HepG2 (cell line): ENCODE data around the gene PACS1. TPM values are rescaled to one million over a fixed set of nuclear protein-coding genes. Genes with fewer than 3 reads are reported as not detected.

Experiments used
- CC2D1A ChIP-seq: sonication (generic); formaldehyde crosslinking; IDR thresholded peaks from 2 replicates; pipeline ENCODE4 v1.8.1; 2023; ENCODE audit warnings: mild to moderate bottlenecking, missing genetic modification reagents
- FOSL1 ChIP-seq: sonication (generic); formaldehyde crosslinking; IDR thresholded peaks from 2 replicates; pipeline ENCODE4 v1.9.0; 2021; ENCODE audit warnings: missing genetic modification reagents, borderline replicate concordance
- FOXO1 ChIP-seq: sonication (generic); formaldehyde crosslinking; IDR thresholded peaks from 2 replicates; pipeline ENCODE4 v1.4.0; 2020; ENCODE audit warnings: missing genetic modification reagents
- HCFC1 ChIP-seq: fragments of 150-350 bp; IDR thresholded peaks from 2 replicates; pipeline ENCODE4 v1.6.1; 2014; ENCODE audit warnings: low read depth, low read length
- KAT8 ChIP-seq: IDR thresholded peaks from 2 replicates; pipeline ENCODE4 v1.6.1; 2016; ENCODE audit warnings: missing genetic modification reagents, missing compliant biosample characterization
- NFYC ChIP-seq: IDR thresholded peaks from 2 replicates; pipeline ENCODE4 v1.6.1; 2016; ENCODE audit warnings: missing genetic modification reagents, missing compliant biosample characterization
- RAD21 ChIP-seq: fragments of 450-650 bp; formaldehyde crosslinking; IDR thresholded peaks from 2 replicates; pipeline ENCODE4 v1.5.0; 2020; ENCODE audit warnings: mild to moderate bottlenecking
- RELA ChIP-seq: sonication (generic); formaldehyde crosslinking; IDR thresholded peaks from 2 replicates; pipeline ENCODE4 v1.4.0; 2020; ENCODE audit warnings: missing genetic modification reagents
- REXO4 ChIP-seq: sonication (generic); formaldehyde crosslinking; IDR thresholded peaks from 2 replicates; pipeline ENCODE4 v1.8.0; 2022; ENCODE audit warnings: missing genetic modification reagents, mild to moderate bottlenecking, borderline replicate concordance
- SALL1 ChIP-seq: sonication (generic); formaldehyde crosslinking; IDR thresholded peaks from 2 replicates; pipeline ENCODE4 v1.8.0; 2022; ENCODE audit warnings: mild to moderate bottlenecking, missing genetic modification reagents
- STAT5B ChIP-seq: sonication (generic); formaldehyde crosslinking; IDR thresholded peaks from 2 replicates; pipeline ENCODE4 v1.4.0; 2020; ENCODE audit warnings: missing genetic modification reagents
- TBL1XR1 ChIP-seq: fragments of 150-350 bp; IDR thresholded peaks from 2 replicates; pipeline ENCODE4 v1.6.1; 2014; ENCODE audit warnings: borderline replicate concordance, low read length; ENCODE audit not compliant: partially characterized antibody
- ZNF230 ChIP-seq: sonication (generic); formaldehyde crosslinking; IDR thresholded peaks from 2 replicates; pipeline ENCODE4 v1.4.0; 2020; ENCODE audit warnings: mild to moderate bottlenecking, missing genetic modification reagents
- ZNF232 ChIP-seq: sonication (generic); formaldehyde crosslinking; IDR thresholded peaks from 2 replicates; pipeline ENCODE4 v1.4.0; 2020; ENCODE audit warnings: missing genetic modification reagents, borderline replicate concordance
- ZNF619 ChIP-seq: sonication (generic); formaldehyde crosslinking; IDR thresholded peaks from 2 replicates; pipeline ENCODE4 v1.4.0; 2020; ENCODE audit warnings: mild to moderate bottlenecking, missing genetic modification reagents
- polyA plus RNA-seq, 8 experiments: library from polyadenylated mRNA; depleted of rRNA in 3 of 8; stranded (reverse) in 7 of 8; unstranded in 1 of 8; fragments of >200 nt; fragmentation: Illumina TruSeq in 4 of 8; extraction: Trizol in 4 of 8; gene quantifications; 2 replicates each; pipeline versions ENCODE4 v1.2.1 to v1.2.3, GENCODE V29; 2011 to 2016; ENCODE audit warnings: low read depth in 4 of 8, missing spikeins in 1 of 8, mixed read lengths in 1 of 8; ENCODE audit not compliant: insufficient read depth in 1 of 8
- total RNA-seq, 5 experiments: library from RNA; depleted of rRNA; stranded (reverse); fragments of >200 nt; fragmentation: Illumina TruSeq; extraction: Trizol; gene quantifications; 2 replicates each; pipeline ENCODE4 v1.2.3, GENCODE V29; 2016; ENCODE audit warnings: low read depth in 1 of 5
- TF ChIP-seq, protein P1 (sequence below): IDR thresholded peaks from 2 replicates; pipeline ENCODE4 v1.6.1; 2016; ENCODE audit warnings: low read depth, missing genetic modification reagents, missing compliant biosample characterization
- TF ChIP-seq, protein P2 (sequence below): IDR thresholded peaks from 2 replicates; pipeline ENCODE4 v1.6.1; 2016; ENCODE audit warnings: mild to moderate bottlenecking, missing biosample characterization, missing genetic modification reagents
- TF ChIP-seq, protein P3 (sequence below): sonication (generic); formaldehyde crosslinking; IDR thresholded peaks from 2 replicates; pipeline ENCODE4 v1.4.0; 2020; ENCODE audit warnings: mild to moderate bottlenecking, missing genetic modification reagents
- TF ChIP-seq, protein P4 (sequence below): sonication (generic); formaldehyde crosslinking; IDR thresholded peaks from 2 replicates; pipeline ENCODE4 v1.4.0; 2020; ENCODE audit warnings: missing genetic modification reagents, mild to moderate bottlenecking, borderline replicate concordance

The PACS1 gene
- total and polyA plus RNA-seq, 2 of the 13 experiments (the other 11 are each of a cell fraction or from before 2014, with no cell fraction given): 7.6 to 8.6 TPM

DNA sequence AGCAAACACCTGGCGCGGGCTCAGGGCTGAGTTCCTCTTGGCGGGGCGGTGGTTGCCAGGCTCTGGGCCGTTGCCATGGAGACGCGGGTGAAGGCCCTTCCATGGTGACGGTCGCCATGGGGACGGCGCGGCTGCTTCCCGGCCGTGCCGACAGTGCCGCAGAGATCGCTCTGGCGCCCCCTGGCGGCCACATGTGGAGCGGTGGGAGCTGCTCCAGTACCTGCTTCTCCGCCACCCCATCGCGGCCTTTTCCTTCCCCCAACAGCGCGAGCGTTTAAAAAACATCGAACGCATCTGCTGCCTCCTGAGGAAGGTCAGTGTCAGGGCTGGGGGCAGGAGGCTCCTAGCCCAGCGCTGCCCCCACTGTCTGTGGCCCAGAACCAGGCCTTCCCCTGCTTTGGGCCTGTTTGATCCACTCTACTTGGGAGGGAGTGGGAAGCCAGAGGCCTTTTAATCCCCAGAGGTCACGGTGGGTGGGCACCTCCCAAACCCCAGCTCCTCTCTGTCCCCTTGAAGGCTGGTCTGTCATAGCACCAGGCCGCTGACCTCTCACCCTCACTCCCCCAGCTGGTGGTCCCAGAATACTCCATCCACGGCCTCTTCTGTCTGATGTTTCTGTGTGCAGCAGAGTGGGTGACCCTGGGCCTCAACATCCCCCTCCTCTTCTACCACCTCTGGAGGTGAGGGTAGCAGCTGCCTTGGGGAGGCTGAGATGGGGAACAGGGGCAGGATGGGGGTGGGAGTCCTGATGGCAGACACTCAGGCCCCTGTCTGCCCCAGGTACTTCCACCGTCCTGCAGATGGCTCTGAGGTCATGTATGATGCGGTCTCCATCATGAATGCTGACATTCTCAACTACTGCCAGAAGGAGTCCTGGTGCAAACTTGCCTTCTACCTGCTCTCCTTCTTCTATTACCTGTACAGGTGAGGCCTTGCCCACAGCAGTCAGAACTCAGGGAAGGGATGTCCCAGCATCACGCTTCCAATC, 212.7 kb downstream of the PACS1 start (continued):
- TF ChIP-seq, protein P1, sequence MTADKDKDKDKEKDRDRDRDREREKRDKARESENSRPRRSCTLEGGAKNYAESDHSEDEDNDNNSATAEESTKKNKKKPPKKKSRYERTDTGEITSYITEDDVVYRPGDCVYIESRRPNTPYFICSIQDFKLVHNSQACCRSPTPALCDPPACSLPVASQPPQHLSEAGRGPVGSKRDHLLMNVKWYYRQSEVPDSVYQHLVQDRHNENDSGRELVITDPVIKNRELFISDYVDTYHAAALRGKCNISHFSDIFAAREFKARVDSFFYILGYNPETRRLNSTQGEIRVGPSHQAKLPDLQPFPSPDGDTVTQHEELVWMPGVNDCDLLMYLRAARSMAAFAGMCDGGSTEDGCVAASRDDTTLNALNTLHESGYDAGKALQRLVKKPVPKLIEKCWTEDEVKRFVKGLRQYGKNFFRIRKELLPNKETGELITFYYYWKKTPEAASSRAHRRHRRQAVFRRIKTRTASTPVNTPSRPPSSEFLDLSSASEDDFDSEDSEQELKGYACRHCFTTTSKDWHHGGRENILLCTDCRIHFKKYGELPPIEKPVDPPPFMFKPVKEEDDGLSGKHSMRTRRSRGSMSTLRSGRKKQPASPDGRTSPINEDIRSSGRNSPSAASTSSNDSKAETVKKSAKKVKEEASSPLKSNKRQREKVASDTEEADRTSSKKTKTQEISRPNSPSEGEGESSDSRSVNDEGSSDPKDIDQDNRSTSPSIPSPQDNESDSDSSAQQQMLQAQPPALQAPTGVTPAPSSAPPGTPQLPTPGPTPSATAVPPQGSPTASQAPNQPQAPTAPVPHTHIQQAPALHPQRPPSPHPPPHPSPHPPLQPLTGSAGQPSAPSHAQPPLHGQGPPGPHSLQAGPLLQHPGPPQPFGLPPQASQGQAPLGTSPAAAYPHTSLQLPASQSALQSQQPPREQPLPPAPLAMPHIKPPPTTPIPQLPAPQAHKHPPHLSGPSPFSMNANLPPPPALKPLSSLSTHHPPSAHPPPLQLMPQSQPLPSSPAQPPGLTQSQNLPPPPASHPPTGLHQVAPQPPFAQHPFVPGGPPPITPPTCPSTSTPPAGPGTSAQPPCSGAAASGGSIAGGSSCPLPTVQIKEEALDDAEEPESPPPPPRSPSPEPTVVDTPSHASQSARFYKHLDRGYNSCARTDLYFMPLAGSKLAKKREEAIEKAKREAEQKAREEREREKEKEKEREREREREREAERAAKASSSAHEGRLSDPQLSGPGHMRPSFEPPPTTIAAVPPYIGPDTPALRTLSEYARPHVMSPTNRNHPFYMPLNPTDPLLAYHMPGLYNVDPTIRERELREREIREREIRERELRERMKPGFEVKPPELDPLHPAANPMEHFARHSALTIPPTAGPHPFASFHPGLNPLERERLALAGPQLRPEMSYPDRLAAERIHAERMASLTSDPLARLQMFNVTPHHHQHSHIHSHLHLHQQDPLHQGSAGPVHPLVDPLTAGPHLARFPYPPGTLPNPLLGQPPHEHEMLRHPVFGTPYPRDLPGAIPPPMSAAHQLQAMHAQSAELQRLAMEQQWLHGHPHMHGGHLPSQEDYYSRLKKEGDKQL (CRISPR knock-in tag): no peak
- no peak; the same call in 1 of the 2 replicates for TF ChIP-seq ZNF230 (CRISPR knock-in tag)
- TF ChIP-seq ZNF619 (CRISPR knock-in tag): no peak
- TF ChIP-seq CC2D1A (CRISPR knock-in tag): 0 out of 2 replicates have a peak, but pooled peaks have one; percentile 58
- TF ChIP-seq TBL1XR1: peak; percentile 52
- no peak for TF ChIP-seq FOSL1 (CRISPR knock-in tag)
- TF ChIP-seq, protein P2, sequence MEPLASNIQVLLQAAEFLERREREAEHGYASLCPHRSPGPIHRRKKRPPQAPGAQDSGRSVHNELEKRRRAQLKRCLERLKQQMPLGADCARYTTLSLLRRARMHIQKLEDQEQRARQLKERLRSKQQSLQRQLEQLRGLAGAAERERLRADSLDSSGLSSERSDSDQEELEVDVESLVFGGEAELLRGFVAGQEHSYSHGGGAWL (CRISPR knock-in tag): peak; percentile 51; the same call in 1 of the 2 replicates
- peak; percentile 51 for TF ChIP-seq HCFC1
- peak; percentile 46; the same call in 1 of the 2 replicates for TF ChIP-seq KAT8 (CRISPR knock-in tag)
- no peak for TF ChIP-seq FOXO1 (CRISPR knock-in tag)
- TF ChIP-seq ZNF232 (CRISPR knock-in tag): no peak
- TF ChIP-seq STAT5B (CRISPR knock-in tag): no peak
- no peak for TF ChIP-seq RELA (CRISPR knock-in tag)
- TF ChIP-seq REXO4: no peak
- TF ChIP-seq, protein P3, sequence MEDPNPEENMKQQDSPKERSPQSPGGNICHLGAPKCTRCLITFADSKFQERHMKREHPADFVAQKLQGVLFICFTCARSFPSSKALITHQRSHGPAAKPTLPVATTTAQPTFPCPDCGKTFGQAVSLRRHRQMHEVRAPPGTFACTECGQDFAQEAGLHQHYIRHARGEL: no peak
- TF ChIP-seq, protein P4, sequence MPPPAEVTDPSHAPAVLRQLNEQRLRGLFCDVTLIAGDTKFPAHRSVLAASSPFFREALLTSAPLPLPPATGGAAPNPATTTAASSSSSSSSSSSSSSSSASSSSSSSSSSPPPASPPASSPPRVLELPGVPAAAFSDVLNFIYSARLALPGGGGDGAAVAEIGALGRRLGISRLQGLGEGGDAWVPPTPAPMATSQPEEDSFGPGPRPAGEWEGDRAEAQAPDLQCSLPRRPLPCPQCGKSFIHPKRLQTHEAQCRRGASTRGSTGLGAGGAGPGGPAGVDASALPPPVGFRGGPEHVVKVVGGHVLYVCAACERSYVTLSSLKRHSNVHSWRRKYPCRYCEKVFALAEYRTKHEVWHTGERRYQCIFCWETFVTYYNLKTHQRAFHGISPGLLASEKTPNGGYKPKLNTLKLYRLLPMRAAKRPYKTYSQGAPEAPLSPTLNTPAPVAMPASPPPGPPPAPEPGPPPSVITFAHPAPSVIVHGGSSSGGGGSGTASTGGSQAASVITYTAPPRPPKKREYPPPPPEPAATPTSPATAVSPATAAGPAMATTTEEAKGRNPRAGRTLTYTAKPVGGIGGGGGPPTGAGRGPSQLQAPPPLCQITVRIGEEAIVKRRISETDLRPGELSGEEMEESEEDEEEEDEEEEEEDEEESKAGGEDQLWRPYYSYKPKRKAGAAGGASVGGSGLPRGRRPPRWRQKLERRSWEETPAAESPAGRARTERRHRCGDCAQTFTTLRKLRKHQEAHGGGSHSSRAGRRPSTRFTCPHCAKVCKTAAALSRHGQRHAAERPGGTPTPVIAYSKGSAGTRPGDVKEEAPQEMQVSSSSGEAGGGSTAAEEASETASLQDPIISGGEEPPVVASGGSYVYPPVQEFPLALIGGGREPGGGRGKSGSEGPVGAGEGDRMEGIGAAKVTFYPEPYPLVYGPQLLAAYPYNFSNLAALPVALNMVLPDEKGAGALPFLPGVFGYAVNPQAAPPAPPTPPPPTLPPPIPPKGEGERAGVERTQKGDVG (CRISPR knock-in tag): no peak; the same call in 1 of the 2 replicates
- TF ChIP-seq SALL1 (CRISPR knock-in tag): 0 out of 2 replicates have a peak, but pooled peaks have one; percentile 45
- TF ChIP-seq RAD21 (CRISPR knock-in tag): peak; percentile 90
- TF ChIP-seq NFYC (CRISPR knock-in tag): 0 out of 2 replicates have a peak, but pooled peaks have one; percentile 15
